BLaER1 (cell line): ENCODE data around the gene PTPRT.

ENCODE experiments used
- H3K27ac ChIP-seq: shearing (Covaris generic); formaldehyde crosslinking; 2 replicates; pipeline ENCODE4 v1.8.1; 2022
- H3K27me3 ChIP-seq: shearing (Covaris generic); formaldehyde crosslinking; 2 replicates; pipeline ENCODE4 v1.8.1; 2022
- H3K36me3 ChIP-seq: shearing (Covaris generic); formaldehyde crosslinking; 2 replicates; pipeline ENCODE4 v1.8.1; 2022
- H3K4me1 ChIP-seq: shearing (Covaris generic); formaldehyde crosslinking; 2 replicates; pipeline ENCODE4 v1.8.1; 2022
- H3K4me2 ChIP-seq: shearing (Covaris generic); formaldehyde crosslinking; 2 replicates; pipeline ENCODE4 v1.8.1; 2022
- H3K4me3 ChIP-seq: shearing (Covaris generic); formaldehyde crosslinking; 2 replicates; pipeline ENCODE4 v1.8.1; 2022
- H3K9ac ChIP-seq: shearing (Covaris generic); formaldehyde crosslinking; 2 replicates; pipeline ENCODE4 v1.8.1; 2022
- H3K9me3 ChIP-seq: shearing (Covaris generic); formaldehyde crosslinking; 2 replicates; pipeline ENCODE4 v1.8.1; 2022
- H4K20me1 ChIP-seq: shearing (Covaris generic); formaldehyde crosslinking; 2 replicates; pipeline ENCODE4 v1.8.1; 2022
- Cebpa-rat ChIP-seq: shearing (Covaris generic); IDR thresholded peaks from 2 replicates; pipeline ENCODE4 v1.8.1; 2022

The PTPRT gene

DNA sequence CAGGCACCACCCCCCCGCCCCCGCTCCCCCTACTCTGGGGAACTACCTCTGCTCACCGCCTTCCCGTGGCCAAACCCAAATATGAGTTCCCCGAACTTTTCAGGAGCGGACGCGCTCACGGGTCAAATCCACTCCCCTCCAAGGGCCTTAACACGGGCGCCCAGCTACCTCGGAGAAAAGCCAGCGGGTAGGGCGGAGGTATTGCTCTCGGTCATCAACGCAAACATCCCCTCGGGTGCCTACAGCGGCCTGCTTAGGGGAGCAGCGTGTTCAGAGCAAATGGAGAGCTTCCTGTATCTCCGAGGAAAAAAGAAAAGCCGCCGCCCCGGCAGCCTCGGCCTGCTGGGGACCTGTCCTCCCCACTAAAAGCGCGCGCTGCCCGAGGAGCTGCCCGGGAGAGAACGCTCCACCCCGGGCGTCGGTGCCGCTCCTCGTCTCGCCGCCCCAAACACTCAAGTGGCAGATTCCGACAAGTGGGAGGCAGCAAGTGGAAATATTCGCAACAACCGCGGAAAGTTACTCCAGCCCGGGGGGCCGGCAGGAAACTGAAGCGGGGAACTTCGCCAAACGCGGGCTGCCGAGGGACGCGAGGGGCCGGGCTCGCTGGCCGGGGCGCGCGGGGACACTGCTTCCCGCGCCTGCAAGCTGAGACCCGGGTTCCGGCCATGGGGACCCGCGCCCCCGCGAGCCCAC is 699 bp downstream of the PTPRT start:
- Histone ChIP-seq H3K36me3 (no peaks in the 10 kb centered on the region), H3K27ac (no peak overlapping the region), H3K9me3 (no peaks in the 10 kb centered on the region), H3K9ac (no peak overlapping the region), H3K4me1 (peaks cover 5% of the 10 kb centered on the region), H3K4me2 (no peak overlapping the region), H4K20me1 (peaks cover 20% of the 10 kb centered on the region; the same call in 1 of the 2 replicates), H3K4me3 (no peak overlapping the region), H3K27me3 (peaks cover 46% of the 10 kb centered on the region)
- TF ChIP-seq Cebpa-rat, result no peak

DNA sequence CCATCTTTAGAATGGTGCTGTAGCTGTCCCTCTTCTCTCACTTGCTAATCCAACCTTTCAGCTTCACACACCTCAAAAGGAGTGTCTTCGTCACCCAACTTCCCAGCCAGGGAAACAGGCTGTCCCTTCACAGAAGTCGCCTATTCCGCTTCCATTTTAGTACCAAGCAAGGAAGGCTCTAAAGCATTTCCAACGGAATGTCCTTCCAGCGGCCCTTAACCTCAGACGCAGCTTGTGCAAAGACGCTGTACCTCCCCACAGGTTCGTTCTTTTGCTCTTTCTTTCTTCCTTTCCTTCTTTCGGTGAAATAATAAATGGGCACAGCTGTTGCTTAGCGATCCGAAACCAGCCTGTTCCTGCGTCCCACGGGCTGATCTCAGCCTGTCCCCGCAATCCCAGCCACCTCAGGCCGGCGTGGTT is 1.5 kb downstream of the PTPRT start:
- Histone ChIP-seq H3K4me3 (no peak overlapping the region), H3K36me3 (no peaks in the 10 kb centered on the region), H3K27ac (no peak overlapping the region), H3K27me3 (peaks cover 46% of the 10 kb centered on the region), H3K4me2 (peak overlapping the region; percentile 45), H3K9me3 (no peaks in the 10 kb centered on the region), H4K20me1 (peaks cover 20% of the 10 kb centered on the region; the same call in 1 of the 2 replicates), H3K9ac (no peak overlapping the region), H3K4me1 (peaks cover 5% of the 10 kb centered on the region)
- TF ChIP-seq Cebpa-rat, result no peak

DNA sequence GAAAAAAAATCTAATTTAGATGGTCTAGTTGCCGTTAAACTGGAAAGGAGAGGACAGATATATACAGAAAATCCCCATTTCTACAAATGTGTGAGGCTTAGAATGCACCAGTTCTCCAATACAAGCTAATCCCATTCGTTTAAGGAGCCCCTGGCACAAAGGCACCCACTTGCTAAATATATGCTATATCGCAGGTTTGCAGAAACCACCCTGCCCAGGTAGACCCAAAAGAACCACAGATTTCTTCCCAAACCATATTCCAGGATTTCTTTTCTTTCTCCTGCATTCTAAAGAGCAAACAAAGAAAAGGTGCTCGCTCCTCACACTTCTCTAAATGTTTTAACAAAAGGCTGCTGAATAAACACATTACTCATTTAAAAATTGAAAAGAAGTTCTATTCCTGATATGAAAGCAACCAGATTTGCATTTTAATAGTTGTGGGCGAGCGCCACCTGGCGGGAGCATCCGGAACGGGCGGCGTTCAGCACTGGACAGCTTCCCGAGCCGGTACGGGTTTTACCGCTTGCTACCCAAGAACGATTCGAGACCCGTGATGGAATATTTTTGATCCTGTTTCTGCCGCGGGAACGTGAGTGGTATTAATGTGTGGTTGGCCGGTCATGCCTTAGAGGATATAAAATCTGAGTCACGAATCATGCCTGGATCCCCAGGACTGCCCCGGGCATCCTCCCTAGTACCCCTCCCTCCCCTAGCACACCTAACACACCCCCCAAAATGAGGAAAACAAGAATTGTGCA is 2.1 kb downstream of the PTPRT start:
- no peaks in the 10 kb centered on the region for H3K36me3 ChIP-seq
- peaks cover 5% of the 10 kb centered on the region for H3K4me1 ChIP-seq
- H3K4me2 ChIP-seq, result peak overlapping the region; percentile 45
- peaks cover 46% of the 10 kb centered on the region for H3K27me3 ChIP-seq
- H3K9me3 ChIP-seq, result no peaks in the 10 kb centered on the region
- H3K9ac ChIP-seq, result no peak overlapping the region
- TF ChIP-seq Cebpa-rat, result no peak
- peaks cover 20% of the 10 kb centered on the region; the same call in 1 of the 2 replicates for H4K20me1 ChIP-seq
- no peak overlapping the region for H3K27ac ChIP-seq
- H3K4me3 ChIP-seq, result no peak overlapping the region

DNA sequence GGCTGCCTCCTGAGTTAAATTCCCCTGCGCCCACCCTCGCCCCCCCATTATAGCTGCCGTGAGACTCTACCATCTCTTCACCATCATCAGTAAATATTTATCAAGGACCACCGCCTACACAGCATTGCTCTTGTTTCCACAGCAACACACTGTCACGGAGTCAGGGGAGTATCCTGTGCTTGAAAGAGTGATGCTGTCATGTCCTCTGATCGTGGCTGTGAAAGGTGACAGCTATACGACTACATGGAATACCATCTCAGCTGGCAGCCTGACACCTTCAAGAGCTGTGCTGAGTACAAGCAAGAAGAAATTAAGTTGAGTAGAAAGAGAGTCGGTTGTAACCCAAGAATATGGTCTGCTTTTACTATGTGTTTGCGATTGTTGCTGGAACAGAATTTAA is 3.4 kb downstream of the PTPRT start:
- peaks cover 38% of the 10 kb centered on the region for H3K27me3 ChIP-seq
- no peak overlapping the region for H3K27ac ChIP-seq
- no peak for TF ChIP-seq Cebpa-rat
- H3K4me3 ChIP-seq, result no peak overlapping the region
- H3K36me3 ChIP-seq, result no peaks in the 10 kb centered on the region
- H3K4me1 ChIP-seq, result peaks cover 5% of the 10 kb centered on the region
- peaks cover 20% of the 10 kb centered on the region; the same call in 1 of the 2 replicates for H4K20me1 ChIP-seq
- H3K4me2 ChIP-seq, result no peak overlapping the region
- H3K9me3 ChIP-seq, result no peaks in the 10 kb centered on the region
- H3K9ac ChIP-seq, result no peak overlapping the region

DNA sequence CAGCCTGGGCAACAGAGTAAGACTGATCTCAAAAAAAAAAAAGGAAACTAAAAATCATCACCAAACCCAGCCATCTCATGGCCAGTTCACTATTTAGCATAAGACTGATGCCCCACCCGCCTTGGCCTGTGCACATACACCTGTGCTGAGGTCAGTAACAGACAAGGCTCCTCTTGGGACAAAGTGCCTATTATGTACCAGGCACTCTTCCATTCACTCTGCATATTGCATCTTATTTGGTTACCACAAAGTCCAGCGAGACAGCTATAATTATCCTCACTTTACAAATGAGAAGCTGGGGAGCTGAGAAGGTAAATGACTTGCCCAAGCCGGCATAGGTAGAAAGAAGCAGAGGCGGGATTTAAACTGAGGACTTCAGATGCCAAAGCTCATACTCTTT is 3.8 kb downstream of the PTPRT start:
- H3K9me3 ChIP-seq, result no peaks in the 10 kb centered on the region
- H3K4me3 ChIP-seq, result no peak overlapping the region
- H3K36me3 ChIP-seq, result no peaks in the 10 kb centered on the region
- H3K27me3 ChIP-seq, result peaks cover 34% of the 10 kb centered on the region
- H3K4me1 ChIP-seq, result peaks cover 5% of the 10 kb centered on the region
- peaks cover 20% of the 10 kb centered on the region; the same call in 1 of the 2 replicates for H4K20me1 ChIP-seq
- no peak overlapping the region for H3K27ac ChIP-seq
- H3K4me2 ChIP-seq, result no peak overlapping the region
- no peak for TF ChIP-seq Cebpa-rat
- H3K9ac ChIP-seq, result no peak overlapping the region

DNA sequence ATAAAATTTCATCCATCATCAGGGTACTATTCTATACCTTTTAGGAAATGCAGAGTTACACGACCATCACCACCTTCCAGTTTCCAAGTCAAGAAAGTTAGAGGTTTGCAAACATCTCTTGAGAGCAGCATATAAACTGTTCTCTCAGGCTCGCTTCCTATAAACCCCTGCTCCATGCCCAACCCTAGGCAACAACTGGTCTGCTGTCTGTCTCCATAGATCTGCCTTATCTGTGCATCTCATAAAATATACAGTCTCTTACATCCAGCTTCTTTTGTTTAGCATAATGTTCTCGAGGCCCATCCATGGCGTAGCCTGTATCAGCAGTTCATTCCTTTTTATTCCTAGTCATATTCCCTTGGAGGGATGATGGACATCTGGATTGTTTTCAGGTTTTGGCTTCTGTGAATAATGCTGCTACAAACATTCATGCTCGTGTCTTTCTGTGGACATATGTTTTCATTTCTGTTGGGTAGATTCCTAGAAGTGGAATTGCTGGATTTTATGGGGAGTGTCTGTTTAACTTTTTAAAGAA is 6.1 kb downstream of the PTPRT start:
- Histone ChIP-seq H3K9me3 (no peaks in the 10 kb centered on the region), H3K27me3 (peaks cover 11% of the 10 kb centered on the region), H3K4me2 (no peak overlapping the region), H3K4me3 (no peak overlapping the region), H3K27ac (no peak overlapping the region), H4K20me1 (peaks cover 5% of the 10 kb centered on the region; the same call in 1 of the 2 replicates), H3K4me1 (peaks cover 5% of the 10 kb centered on the region), H3K9ac (no peak overlapping the region), H3K36me3 (no peaks in the 10 kb centered on the region)
- TF ChIP-seq Cebpa-rat, result no peak

DNA sequence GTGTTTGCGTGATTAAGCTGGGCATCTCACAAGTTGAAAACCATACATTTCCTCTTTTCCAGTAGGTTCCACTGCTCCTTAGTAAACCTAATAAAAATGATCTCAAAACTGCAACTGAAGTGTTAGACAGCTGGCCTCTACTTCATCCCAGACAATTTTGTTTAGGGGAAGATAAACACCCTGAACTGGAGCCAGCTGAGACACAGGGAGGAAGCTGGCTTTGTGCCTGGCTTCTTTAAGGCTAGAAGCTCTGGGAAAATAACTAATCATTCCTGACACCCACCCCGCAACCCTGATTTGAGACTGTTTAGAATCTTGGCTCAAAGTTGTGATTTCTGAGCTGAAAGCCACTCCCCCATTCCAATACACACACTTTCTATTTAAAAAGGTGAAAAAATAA is 11.6 kb downstream of the PTPRT start:
- Histone ChIP-seq H3K36me3 (no peaks in the 10 kb centered on the region), H3K4me3 (no peak overlapping the region), H3K27ac (no peak overlapping the region), H3K4me1 (no peaks in the 10 kb centered on the region), H3K27me3 (no peaks in the 10 kb centered on the region), H3K4me2 (no peak overlapping the region), H4K20me1 (no peaks in the 10 kb centered on the region), H3K9me3 (peaks cover 7% of the 10 kb centered on the region), H3K9ac (no peak overlapping the region)
- no peak for TF ChIP-seq Cebpa-rat

DNA sequence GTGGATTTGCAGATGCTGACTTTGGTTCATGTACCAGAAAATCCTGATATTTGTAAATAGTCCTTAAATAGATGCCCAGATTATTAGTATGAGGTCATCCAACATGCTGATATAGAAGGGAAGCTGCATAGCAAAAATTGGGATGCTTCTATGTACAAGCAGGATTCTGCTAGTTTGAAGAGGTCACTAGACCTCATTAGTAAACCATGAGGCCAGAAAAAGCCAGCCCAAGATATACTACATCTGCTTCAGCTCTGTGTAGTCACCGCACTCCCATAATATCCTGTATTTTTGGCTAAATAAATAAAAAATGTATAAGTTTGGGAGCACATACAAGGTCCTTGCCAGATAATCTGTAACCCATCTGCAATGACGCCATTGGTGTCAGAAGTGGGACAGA is 13.0 kb downstream of the PTPRT start:
- Histone ChIP-seq H3K9me3 (peaks cover 7% of the 10 kb centered on the region), H3K36me3 (no peaks in the 10 kb centered on the region), H3K27ac (no peak overlapping the region), H4K20me1 (no peaks in the 10 kb centered on the region), H3K27me3 (no peaks in the 10 kb centered on the region), H3K4me2 (no peak overlapping the region), H3K4me3 (no peak overlapping the region), H3K4me1 (no peaks in the 10 kb centered on the region), H3K9ac (no peak overlapping the region)
- TF ChIP-seq Cebpa-rat, result no peak

DNA sequence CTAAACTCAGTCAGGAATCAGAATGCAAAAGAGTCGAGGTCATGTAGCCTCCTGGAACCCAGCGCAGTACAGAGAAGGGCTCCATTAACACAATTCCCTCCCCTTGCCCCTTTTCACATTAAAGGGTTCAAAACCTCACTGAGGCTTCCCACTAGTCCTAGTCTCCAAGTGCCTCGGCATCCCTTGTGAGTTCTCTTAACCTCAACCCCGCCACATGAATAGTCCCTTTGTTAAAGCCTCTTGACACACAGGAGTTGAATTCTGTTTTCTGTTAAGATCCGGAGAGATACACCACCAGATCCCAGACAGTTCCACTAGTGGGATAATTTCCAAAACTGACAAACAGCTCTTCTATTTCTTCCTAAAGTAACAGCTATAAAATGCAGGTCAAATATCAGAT is 17.8 kb downstream of the PTPRT start:
- Histone ChIP-seq H3K4me1 (no peaks in the 10 kb centered on the region), H3K9ac (no peak overlapping the region), H3K4me2 (no peak overlapping the region), H3K27ac (no peak overlapping the region), H3K4me3 (no peak overlapping the region), H4K20me1 (no peaks in the 10 kb centered on the region), H3K9me3 (peaks cover 4% of the 10 kb centered on the region), H3K36me3 (no peaks in the 10 kb centered on the region), H3K27me3 (no peaks in the 10 kb centered on the region)
- no peak for TF ChIP-seq Cebpa-rat

DNA sequence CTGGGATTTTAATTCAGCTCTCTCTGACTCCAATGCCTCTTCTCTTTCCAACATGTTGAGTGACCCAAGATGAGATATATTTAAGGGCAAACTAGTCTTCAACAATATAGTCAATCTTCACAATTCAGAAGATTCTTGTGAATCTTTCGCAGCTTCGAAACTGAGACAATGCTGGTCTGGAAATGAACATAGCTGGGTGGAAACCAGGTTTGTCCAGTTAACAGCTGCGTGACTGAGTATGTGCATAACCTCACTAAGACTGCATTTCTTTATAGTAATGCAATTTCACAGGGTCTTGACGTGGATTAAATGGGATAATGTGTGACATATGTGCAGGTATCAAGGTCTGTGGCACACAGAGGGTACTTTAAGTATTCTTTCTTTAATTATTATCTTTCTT is 18.9 kb downstream of the PTPRT start:
- Histone ChIP-seq H3K9me3 (no peaks in the 10 kb centered on the region), H3K4me2 (no peak overlapping the region), H3K4me1 (no peaks in the 10 kb centered on the region), H3K9ac (no peak overlapping the region), H3K36me3 (no peaks in the 10 kb centered on the region), H3K27me3 (no peaks in the 10 kb centered on the region), H4K20me1 (no peaks in the 10 kb centered on the region), H3K27ac (no peak overlapping the region), H3K4me3 (no peak overlapping the region)
- no peak for TF ChIP-seq Cebpa-rat
